HG03039 (cell line): ENCODE data around the gene TEKTIP1.

Experiments
- ATAC-seq: cut with Tn5 transposase; IDR thresholded peaks from one replicate; pipeline ENCODE4 v1.9.1; 2021; ENCODE audit warnings: mild to moderate bottlenecking, moderate library complexity; ENCODE audit not compliant: unreplicated experiment

The TEKTIP1 gene

DNA sequence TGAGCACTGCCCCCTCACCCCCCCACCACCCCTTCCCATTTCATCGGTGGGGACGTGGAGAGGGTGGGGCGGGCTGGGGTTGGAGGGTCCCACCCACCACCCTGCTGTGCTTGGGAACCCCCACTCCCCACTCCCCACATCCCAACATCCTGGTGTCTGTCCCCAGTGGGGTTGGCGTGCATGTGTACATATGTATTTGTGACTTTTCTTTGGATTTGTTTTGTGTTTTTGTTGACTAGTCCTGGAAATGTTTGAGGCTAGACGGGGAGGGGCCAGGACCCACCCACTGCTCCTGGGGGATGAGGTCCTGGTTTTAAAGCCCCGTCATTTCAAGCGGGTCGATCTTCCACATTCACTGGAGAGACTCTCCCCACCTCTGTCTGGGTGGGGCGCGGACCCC is 3.0 kb upstream of the TEKTIP1 start:
- ATAC-seq = no peak

DNA sequence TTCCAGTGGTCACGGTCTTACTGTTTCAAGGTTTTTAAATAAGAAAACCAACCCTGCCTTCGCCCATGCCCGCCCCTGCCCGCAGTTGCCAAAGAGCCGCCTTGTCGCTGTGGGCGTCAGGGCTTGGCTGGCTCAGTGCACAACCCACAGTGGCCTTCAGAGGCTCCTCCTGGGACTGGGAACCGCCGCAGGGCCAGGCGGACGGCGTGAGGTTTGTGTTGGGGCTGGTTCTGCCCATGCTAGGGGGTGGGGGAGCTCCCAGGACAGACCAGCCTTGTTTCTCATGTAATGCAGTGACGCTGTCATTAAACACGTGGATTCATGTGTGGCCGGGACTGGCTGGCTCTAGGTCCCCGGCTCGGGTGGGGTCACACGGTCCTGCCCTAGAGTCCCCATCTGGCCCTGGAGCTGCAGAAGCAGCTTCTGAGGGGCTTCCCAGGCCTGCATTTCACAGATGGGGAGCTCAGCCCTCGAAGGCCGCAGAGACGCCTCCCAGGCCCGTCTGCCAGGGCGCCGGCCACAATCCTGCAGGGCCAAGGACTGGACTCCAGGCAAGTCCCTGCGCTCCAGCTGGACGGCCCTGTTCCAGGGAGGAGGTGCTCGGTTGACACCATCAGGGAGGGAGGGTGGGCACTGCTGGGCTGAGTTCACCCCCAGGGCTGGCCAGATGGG is 2.4 kb upstream of the TEKTIP1 start:
- no peak for ATAC-seq

DNA sequence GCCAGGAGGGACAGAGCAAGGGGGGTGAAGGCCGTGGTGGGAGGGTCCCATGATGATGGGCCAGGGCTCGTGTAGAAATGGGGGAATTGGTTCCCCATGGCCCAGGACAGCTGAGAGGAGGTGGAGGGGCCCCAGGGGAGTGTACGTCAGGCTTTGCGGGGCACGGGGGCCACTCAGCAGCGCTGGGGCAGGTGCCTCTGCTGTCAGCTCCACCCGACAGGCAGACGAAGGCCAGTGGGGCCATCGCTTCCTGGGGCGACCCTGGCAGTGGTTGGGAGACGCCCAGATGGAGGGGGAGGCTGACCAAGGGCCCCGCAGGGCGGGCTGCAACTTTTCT is 1.9 kb upstream of the TEKTIP1 start:
- no peak for ATAC-seq

DNA sequence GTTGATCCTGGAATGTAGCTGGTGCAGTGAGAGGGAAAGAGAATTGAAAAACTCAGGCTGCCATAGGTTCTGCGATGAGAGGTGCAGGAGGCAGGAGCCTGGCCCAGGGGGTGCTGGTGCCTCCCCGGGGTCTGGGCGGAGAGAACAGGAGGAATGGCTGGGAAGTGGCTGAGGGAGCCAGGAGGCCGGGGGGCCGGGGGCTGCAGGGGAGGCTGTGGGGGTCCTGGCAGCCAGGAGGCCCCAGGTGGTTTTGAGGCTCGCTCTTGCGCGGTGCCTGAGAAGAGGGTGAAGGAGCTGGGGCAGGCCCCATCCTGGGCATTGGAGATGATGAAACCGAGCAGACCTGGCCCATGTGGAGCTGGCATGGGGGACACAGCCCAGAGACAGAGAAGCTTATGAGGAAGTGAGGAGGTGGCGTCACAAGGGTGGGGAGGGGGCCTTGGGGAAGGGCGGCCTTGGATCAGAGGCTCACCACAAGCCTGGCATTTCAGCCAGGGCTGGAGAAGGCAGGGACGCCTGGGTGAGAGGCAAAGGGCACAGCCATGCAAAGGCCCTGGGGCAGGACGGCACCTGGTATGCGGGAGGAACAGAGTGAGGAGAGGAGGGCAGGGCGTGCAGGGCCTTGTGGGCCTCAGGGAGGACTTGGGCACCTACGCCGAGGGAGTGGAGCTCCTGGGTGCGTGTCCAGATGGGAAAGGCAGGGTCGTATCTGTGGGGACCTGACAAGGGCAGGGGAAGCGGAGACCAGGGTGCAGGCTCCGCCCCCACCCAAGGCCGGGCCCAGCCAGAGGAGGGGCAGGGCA is 1.3 kb upstream of the TEKTIP1 start:
- no peak for ATAC-seq

DNA sequence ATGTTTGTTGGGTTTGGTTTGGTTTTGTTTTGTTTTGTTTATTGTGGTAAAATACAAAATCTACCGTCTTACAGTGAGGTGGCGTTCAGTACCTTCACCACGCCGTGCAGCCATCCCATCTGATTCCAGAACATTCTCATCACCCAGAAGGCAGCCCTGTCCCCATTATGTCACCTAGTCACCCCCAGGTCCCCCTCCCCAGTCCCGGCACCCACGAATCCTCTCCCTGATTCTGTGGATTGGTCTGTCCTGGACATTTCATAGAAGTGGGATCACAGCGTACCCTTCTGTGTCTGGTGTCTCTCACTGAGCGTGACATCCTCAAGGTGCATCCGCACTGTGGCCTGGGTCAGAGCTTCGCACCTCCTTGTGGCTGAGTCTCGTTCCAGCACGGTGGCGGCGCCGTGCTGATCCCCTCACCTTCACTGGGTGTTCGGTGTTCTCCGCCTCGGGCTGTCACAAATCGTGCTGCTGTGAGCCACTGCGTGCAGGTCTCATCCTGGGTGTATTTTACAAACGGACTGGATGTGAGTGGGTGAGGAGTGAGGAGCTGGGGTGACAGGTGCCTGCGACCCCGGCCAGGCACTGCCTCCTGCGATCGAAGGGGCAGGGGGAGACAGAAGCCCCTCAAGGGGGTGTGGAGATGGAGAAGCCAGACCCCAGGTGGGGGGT is 580 bp upstream of the TEKTIP1 start:
- ATAC-seq = no peak

DNA sequence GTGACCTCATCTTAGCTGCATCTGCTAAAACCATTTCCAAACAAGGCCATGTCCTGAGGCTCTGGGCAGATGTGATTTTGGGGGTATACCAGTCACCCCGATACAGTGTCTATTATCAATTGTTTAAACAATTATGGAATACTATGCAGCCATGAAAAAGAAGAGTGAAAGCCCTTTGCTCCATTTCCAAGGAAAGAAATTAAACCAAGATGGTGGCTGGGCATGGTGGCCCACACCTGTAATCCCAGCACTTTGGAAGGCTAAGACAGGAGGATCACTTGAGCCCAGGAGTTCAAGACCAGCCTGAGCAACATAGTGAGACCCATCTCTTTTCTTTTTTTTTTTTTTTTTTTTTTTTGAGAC is 763 bp downstream of the TEKTIP1 start:
- ATAC-seq = no peak

DNA sequence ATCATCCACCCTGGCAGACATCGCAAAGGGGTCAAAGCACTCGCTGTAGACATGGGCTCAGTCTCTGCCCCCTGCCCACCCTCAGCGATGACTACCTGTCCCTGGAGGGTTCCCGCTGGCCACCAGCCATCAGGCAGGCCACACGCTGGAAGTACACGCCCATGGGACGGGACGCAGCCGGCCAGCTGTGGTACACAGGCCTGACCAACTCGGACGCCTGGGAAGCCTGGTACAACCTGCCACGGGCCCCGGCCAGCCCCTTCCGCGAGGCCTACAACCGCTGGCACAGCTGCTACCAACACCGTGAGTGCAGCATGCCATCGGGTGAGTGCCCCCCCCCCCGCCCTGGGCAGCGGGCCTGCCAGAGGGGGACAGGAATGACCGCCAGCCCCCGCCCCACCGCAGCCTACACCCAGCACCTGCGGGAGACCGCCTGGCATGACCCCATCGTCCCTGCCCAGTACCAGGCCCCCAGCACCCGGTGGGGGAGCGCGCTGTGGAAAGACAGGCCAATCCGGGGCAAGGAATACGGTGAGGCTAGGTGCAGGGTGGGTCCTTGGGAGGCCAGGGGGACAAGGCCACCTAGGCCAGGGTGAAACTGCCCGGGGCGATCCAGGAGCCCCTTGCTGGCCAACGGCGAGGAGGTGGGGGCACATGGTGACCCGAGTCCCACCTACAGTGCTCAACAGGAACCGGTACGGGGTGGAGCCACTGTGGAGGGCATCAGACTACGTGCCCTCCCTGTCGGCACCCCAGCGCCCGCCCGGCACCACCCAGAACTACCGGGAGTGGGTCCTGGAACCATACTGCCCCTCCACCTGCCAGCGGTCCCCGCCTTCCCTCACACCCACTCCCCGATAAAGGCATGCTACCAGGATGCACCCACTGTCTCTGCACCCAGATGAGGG is 4.4 kb downstream of the TEKTIP1 start:
- no peak for ATAC-seq

DNA sequence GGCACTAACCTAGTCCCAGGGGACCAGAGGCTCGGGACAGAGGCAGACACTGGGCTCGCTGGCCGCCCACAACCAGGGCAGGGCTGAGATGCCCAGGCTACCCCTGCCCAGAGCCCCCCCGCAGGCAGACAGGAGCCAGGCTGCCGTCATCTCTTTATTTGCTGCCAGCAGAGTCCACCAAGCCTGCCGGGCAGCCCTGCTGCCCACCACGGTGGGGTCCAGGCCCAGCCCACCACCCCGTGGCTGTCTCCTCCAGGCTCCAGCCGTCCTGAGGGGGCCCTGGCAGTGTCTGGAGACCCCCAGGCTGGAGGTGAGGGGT is 5.0 kb downstream of the TEKTIP1 start:
- no peak for ATAC-seq

DNA sequence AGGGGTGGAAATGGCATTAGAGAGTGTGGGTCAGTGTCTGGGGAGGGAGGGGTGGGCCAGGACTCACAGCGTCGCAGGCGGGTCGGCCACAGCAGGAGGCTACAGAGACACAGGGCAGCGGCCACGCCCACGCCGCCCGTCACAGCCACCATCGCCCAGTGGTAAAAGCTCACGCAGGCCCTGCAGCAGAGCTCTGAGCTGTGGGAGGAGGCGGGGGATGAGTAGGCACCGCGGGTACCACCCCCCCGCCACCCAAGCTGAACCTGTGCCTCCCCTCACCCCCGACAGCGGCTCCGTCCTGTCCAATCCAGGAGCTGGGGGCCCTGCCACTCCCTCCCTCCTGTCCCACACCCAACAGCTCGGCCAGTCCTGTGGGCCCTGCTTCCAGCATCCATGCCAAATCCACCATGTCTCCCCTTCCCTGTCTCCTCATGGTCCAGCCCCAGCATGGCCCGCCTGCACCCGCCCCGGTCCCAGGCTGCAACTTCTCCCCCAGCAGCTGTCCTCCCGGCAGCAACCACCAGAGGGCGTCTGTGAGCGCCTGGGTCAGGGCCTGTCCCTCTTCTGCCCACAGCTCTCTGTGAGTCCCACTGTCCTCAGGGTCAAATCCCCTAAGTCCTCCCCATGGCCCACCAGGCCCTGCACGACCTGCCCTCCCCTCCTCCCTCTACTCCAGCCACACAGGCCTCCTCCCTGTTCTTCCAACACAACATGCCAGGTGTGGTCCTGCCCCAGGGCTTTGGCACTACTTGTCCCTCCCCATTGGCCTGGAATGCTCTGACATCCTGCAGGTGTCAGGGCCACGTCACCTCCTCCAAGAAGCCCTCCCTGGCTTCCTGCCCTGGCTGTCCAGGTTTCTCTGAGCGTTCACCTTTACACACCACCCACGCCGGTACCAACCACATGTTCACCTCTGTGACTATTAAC is 6.0 kb downstream of the TEKTIP1 start:
- ATAC-seq = no peak

DNA sequence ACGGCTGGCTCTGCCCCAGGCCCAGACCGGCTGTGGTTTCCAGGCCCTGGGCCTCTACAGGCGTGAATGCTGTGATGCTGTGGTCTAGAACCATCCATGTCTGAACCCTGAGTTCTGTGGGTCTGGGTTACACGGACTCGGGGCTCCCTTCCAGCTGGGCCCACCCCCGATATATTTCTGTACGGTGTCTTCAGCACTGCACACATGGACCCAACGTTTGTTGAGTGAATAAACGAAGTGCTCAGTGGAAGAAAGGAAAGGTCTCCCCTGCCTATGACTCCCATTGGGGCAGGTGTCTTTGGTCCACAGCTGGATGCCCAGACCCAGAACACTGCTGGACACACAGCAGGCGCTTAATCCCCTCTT is 6.7 kb downstream of the TEKTIP1 start:
- no peak for ATAC-seq

DNA sequence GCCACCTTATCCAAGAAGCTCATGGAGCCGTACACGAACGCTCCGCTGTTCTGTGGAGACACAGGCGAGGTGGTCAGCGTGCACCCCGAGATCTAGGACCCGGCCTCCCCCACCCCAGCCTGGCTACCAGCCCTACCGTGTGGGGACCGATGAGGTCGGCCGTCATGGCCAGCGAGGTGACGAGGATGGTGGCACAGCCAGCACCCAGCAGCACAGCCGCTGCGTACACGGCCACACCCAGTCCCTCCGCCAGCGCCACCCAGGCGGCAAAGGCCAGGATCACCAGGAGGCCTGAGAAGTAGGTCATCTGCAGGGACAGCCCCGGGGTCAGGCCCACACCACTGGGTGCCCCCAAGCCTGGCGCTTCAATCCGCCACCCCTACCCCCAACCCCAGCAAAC is 7.1 kb downstream of the TEKTIP1 start:
- ATAC-seq = no peak

DNA sequence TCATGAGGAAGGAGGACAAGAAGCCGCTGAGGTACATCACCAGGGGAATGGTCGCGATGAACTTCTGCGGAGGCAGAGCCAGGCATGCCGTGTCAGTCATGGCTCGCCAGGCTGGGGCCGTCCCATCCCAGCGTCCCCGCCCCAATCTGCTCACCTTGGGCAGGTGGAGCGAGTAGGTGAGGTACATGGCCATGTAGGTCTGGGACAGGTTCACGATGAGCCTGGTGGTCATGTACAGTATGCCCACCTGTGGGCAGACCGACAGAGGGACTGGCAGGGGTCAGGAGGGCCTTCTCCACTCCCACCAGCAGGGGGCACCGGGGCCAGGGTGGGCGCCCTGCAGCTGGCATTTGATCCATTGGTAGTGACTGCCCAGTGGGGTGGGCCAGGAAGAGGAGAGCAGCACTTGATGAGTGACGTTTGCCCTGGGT is 8.3 kb downstream of the TEKTIP1 start:
- ATAC-seq = no peak

DNA sequence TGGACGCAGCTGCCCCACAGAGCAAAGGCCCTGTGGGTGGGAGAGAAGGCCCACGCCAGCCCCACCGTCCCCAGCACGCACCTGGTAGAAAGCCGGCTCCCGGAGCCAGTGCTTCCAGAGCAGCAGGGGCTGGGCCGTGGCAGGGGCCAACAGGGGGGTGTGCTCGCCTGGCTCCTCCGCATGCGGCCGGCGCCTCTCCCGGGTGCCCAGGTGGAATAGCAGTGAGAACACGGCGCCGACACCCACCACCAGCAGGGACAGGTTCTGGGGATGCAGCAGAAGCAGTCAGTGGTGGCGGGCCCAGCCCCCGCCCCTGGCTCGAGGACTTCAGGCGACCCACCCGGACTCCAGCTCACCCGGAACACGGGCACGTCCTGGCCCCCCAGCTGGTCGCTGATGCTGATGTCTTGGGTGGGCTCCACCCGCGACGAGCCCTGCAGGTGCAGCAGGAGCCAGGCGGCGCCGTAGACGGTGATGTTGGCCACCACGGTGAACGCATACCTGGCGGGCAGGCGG is 8.9 kb downstream of the TEKTIP1 start:
- no peak for ATAC-seq

DNA sequence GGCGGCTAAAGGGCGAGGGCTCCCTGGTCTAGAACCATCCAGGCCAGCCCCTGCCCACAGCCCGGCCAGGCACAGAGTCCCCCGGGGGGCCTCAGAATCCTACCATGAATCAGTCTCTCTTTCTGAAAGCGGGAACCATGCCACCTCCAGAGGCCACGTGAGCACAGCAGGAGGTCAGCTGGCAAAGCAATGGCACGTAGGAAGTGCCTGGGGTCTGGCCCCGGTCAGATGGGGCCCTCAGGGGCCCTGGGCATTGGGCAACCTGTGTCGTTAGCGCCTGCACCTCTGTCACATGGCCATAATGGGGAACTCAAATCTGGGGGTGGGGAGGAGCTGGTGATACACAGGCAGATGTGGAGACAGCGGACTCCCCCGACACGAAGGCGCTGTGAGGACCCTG is 9.6 kb downstream of the TEKTIP1 start:
- no peak for ATAC-seq

DNA sequence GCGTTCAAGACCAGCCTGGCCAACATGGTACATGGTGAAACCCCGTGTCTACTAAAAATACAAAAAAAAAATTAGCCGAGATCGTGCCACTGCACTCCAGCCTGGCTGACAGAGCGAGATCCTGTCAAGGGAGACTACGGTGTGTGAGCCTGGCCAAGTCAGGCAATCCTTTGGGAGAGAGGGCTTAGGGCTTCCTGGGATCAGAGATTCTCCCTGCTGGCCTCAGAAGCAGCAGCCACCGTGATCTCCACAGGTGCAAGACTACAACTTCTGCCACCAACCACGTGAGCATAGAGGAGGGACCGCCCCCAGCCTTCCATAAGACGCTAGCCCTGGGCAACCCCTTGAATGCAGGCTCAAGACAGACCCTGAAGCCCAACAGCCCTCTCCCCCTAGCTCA is 10.8 kb downstream of the TEKTIP1 start:
- ATAC-seq = no peak

DNA sequence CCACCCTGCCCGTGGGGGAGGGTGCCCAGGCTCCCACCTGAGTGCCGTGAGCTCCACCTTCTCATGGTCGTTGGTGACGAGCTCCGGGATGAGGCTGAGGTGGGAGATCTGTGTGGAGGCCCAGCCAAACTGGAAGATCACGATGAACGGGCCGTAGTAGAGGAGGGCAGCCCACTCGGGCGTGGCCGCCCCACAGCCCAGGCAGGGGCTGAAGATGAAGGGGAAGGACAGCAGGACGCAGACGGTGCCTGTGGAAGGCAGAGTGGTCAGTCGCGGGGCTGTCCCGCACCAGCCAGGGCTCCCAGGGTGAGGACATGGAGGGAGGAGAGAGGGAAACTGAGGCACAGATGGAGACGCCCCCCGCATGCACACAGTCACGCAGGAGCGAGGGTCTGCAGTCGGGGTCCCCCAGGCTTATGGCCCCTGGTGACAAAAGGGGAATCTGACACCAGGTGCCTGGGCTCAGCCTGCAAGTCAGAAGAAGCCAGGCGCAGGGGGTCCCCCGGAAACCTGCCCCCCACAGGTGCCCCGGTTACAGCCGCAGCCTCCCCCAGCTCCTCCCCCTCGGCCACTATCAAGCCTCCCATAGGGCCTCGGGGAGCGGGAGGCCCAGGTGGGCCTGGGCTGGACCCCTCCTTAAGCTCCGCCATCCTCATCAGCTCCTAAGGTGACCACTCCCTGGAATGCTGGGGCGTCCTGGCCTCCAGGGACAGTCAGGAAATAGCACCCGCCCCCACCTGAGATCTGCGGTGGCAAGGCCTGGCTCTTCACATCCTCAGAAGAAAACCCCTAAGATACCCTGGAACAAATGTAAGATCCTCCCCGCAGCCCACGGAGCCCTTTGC is 12.2 kb downstream of the TEKTIP1 start:
- no peak for ATAC-seq

DNA sequence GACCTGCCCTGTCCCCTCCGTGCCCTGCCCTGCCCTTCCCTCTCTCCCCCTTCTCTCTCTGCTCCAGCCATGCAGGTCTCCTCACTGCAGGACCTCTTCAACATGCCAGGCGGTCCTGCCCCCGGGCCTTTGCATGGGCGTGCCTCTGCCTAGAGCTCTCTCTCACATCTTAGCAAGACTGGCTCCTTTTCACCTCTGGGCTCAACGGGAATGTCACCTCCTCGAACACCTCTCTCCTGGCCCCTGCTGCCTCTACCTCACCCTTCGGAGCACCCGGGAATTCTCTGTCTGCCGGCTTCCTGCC is 12.8 kb downstream of the TEKTIP1 start:
- no peak for ATAC-seq

DNA sequence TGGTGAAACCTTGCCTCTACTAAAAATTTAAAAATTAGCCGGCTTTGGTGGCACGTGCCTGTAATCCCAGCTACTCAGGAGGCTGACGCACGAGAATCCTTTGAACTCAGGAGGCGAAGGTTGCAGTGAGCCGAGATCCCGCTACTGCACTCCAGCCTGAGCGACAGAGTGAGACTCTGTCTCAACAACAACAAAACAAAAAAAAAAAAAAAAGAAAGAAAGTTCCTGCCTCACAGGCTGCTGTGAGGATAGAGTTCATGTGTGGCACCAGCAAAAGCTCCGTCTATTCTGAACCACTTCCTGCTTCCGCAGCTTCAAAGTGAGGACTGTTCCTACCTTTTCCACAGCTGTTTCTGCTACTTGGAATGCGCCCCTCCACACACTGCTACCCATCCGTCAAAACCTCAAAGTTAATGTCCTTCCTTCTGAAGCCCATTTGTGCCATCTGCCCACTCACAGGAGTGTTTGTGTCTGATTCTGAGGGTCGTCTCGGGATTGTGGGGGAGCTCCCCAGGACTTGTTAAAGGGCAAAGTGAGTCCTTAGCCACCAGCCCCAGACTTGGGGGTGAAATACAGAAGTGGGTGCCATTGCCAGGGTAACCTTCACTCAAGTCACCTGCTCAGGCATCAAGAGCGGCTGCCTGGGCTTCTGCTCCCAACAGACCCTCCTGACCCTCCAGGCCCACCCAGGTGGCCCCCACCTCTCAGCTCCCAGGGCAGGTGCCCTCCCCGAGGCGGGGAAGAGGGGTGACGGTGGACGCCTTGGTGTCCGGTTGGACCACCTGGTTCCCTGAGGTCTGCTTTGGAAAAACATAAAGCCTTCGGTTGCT is 15.5 kb downstream of the TEKTIP1 start:
- no peak for ATAC-seq
